Neural crest cell (in vitro differentiated cells): Measurements from ENCODE around the gene RAP1B. TPM values are rescaled to one million over a fixed set of nuclear protein-coding genes. Genes with fewer than 3 reads are reported as not detected.

Experiments
- DNase-seq: peaks from one replicate; pipeline ENCODE4 v3.0.0; 2021; ENCODE audit warnings: low read depth, mixed read lengths, low spot score
- H3K27ac Mint-ChIP-seq: one replicate; pipeline ENCODE4 v1.8.0; 2021; ENCODE audit warnings: mild to moderate bottlenecking, mixed read lengths; ENCODE audit not compliant: unreplicated experiment
- H3K27me3 Mint-ChIP-seq: 2 replicates; pipeline ENCODE4 v1.8.0; 2021; ENCODE audit warnings: low read depth, mild to moderate bottlenecking, mixed read lengths
- H3K36me3 Mint-ChIP-seq: 2 replicates; pipeline ENCODE4 v1.8.0; 2021; ENCODE audit warnings: low read depth, mild to moderate bottlenecking, mixed read lengths
- H3K4me1 Mint-ChIP-seq: 2 replicates; pipeline ENCODE4 v1.8.0; 2021; ENCODE audit warnings: mixed read lengths
- H3K4me3 Mint-ChIP-seq: one replicate; pipeline ENCODE4 v1.8.0; 2021; ENCODE audit warnings: mild to moderate bottlenecking, mixed read lengths
- H3K9me3 Mint-ChIP-seq: 2 replicates; pipeline ENCODE4 v1.8.0; 2021; ENCODE audit warnings: mixed read lengths
- long read RNA-seq: library from polyadenylated mRNA; unstranded; transcript quantifications from one replicate; pipeline ENCODE4 v2.0.0, GENCODE V29; 2020
- total RNA-seq: library from RNA; stranded (reverse); gene quantifications from 2 replicates; pipeline ENCODE4 v1.2.1, GENCODE V29; 2021
- TF ChIP-seq, protein P1 (sequence below): fragments of 200-600 bp; sonication (generic); conservative IDR thresholded peaks from 2 replicates; pipeline ENCODE4 v1.5.0; 2021; ENCODE audit warnings: antibody characterized with exemption, mild to moderate bottlenecking

RAP1B gene
- 83.6 and 90.4 TPM in 2 replicates for total RNA-seq
- long read RNA-seq, full-length matches to known transcripts, result 277 of 305 reads
- long read RNA-seq, partial matches to known transcripts, result 7 of 305 reads
- long read RNA-seq, other reads (novel, unspliced or antisense), result 21 of 305 reads

DNA sequence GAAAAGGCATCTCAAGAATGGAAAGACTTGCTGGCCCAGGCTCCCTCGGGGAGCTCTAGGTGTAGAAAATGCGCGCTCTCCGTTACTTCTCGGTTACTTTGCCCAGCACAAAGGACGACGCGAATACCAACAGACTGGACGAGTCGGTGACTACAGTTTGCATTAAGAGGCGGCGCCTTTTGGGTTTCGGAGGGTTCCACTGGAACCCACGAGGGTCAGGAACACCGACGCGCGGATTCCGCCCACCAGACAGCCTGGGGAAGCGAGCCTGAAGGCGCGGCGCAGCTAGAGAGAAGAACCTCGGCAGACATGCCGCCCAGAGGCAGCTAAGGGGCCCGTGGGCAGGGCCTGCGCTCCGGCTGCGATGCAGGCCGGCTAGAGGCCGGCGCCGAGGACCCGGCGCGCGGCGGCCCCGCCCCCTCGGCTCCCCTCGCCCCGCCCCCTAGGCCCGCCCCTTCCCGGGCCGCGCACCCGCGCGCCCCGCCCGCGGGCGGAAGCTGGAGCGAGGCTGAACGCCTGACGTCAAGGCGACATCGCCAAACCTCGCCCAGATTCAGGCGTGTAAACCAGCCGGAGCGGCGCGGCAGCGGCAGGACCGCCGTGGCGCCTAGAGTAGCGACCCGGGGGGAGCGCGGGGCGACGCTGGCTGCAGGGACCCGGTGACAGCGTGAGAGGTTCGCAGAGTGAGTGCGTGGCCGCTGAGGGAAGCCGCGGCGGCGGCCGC, at the start of gene RAP1B:
RAP1B (plus strand) TSS at position 530 of the 724 bp plus-strand sequence. CDS start 37,826 bp downstream, outside the sequence.
- H3K9me3 Mint-ChIP-seq, result no peaks in the 10 kb centered on the region
- H3K4me3 Mint-ChIP-seq, result peak within 1 kb of the TSS; percentile 98
- H3K36me3 Mint-ChIP-seq, result peaks cover 5% of the 10 kb centered on the region
- H3K4me1 Mint-ChIP-seq, result peaks cover 51% of the 10 kb centered on the region
- peak within 1 kb of the TSS; percentile 100 for H3K27ac Mint-ChIP-seq
- no peaks in the 10 kb centered on the region for H3K27me3 Mint-ChIP-seq
- TF ChIP-seq, protein P1, sequence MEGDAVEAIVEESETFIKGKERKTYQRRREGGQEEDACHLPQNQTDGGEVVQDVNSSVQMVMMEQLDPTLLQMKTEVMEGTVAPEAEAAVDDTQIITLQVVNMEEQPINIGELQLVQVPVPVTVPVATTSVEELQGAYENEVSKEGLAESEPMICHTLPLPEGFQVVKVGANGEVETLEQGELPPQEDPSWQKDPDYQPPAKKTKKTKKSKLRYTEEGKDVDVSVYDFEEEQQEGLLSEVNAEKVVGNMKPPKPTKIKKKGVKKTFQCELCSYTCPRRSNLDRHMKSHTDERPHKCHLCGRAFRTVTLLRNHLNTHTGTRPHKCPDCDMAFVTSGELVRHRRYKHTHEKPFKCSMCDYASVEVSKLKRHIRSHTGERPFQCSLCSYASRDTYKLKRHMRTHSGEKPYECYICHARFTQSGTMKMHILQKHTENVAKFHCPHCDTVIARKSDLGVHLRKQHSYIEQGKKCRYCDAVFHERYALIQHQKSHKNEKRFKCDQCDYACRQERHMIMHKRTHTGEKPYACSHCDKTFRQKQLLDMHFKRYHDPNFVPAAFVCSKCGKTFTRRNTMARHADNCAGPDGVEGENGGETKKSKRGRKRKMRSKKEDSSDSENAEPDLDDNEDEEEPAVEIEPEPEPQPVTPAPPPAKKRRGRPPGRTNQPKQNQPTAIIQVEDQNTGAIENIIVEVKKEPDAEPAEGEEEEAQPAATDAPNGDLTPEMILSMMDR, result no peak
- DNase-seq, result peak; percentile 75

DNA sequence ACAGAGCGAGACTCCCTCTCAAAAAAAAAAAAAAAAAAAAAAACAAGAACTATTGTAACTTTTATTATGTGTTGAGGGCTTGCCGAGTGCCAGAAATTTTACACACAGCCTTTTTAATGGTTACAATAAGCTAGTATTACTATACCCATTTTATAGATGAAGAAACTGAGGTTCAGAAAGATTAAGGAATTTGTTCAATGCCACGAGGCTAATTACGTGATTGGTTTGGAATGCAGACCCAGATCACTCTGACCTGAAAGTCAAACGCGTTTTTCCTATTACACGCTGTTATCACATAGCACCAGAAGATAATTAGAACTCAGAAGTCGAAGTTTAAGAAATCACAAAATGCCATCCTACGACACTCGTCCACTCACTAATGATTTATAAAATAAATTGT, 48.9 kb upstream of the RAP1B start:
- Mint-ChIP-seq H3K27me3 (peaks cover 10% of the 10 kb centered on the region), H3K9me3 (no peaks in the 10 kb centered on the region), H3K36me3 (no peaks in the 10 kb centered on the region), H3K4me1 (no peaks in the 10 kb centered on the region), H3K4me3 (no peak overlapping the region), H3K27ac (no peak overlapping the region)
- TF ChIP-seq, protein P1, result no peak
- no peak for DNase-seq

DNA sequence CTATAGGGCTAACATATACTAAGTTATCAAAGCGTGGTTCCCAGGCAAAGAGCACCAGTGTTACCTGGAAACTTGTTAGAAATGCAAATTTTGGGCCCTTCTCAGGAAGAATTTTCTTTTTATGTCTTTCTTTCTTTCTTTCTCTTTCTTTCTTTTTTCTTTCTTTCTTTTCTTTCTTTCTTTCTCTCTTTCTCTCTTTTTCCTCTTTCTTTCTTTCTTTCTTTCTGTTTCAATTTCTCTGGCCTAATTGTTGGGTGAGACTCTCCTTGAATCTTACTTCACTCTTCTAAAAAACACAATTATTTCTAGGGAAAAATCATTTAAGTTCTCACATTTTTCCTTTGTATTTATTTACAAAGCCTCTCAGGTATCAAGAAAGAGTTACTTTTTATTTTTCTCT, 46.5 kb upstream of the RAP1B start:
- H3K4me3 Mint-ChIP-seq, result no peak overlapping the region
- H3K9me3 Mint-ChIP-seq, result peaks cover 6% of the 10 kb centered on the region
- peak overlapping the region; percentile 58 for H3K27ac Mint-ChIP-seq
- no peaks in the 10 kb centered on the region for H3K4me1 Mint-ChIP-seq
- TF ChIP-seq, protein P1, result no peak
- H3K36me3 Mint-ChIP-seq, result no peaks in the 10 kb centered on the region
- no peak for DNase-seq
- H3K27me3 Mint-ChIP-seq, result no peaks in the 10 kb centered on the region

DNA sequence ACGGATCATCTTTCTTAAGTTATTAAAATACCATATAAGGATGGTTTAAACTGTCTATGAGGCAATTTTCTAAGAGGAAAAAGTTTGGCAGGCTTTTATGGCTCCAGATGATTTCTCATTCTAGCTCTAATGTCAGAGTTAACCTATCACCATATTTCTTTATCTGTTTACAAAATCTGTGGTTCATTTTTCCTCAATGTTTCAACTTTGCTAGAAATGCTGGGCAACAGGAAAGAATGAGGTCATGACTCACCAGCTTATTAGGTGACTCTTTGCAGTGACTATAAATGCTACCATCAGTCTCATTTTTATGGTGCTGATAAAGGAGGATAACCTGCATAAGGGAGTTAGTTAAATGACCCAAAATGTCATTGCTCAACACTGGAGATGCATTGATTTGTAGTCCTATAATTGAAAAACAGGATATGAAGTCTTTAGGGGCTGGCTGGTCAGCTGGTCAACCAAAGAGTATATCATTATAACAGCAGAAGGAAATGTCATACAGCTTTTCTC, 45.3 kb upstream of the RAP1B start:
- Mint-ChIP-seq H3K36me3 (no peaks in the 10 kb centered on the region), H3K4me1 (no peaks in the 10 kb centered on the region), H3K27me3 (no peaks in the 10 kb centered on the region), H3K9me3 (peaks cover 6% of the 10 kb centered on the region), H3K27ac (no peak overlapping the region), H3K4me3 (no peak overlapping the region)
- no peak for DNase-seq
- TF ChIP-seq, protein P1, result no peak

DNA sequence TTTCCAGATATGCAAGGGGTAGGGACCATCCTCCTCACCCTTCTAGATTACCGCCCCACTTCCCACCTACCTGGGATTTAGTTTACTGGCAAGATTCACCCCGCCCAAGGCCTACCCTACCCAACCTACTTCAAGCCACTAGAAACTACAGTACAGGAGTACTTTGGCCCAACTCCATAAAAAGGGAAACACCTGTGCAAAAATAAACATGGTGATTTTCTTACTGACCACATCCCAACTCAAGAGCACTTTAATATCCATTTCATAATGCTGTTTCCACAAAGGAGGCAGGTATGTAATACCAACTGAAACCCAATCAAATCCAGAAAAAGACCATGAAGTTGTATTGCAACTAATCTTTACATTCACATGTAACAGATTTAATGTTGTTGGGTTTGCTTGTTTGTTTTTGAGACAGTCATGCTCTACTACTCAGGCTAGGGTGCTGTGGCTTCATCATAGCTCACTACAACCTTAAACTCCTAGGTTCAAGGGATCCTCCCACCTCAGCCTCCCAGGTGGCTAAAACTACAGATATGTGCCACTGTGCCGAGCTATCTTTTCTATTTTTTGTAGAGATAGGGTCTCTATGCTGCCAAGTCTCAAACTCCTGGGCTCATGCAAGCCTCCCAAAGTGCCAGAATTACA, 41.7 kb upstream of the RAP1B start:
- Mint-ChIP-seq H3K27me3 (no peaks in the 10 kb centered on the region), H3K27ac (no peak overlapping the region)

More for the DNA sequence above, 41.7 kb upstream of the RAP1B start:
- Mint-ChIP-seq H3K4me1 (no peaks in the 10 kb centered on the region), H3K9me3 (peaks cover 6% of the 10 kb centered on the region), H3K36me3 (no peaks in the 10 kb centered on the region), H3K4me3 (no peak overlapping the region)
- TF ChIP-seq, protein P1, result no peak
- no peak for DNase-seq
